IMR-90 (cell line): ENCODE data around the gene MRPS10. TPM values are rescaled to one million over a fixed set of nuclear protein-coding genes. Genes with fewer than 3 reads are reported as not detected.

ENCODE experiments used
- ATAC-seq: fragments of 200-7000 bp; cut with Tn5 transposase; 2 replicates; pipeline ENCODE4 v1.9.1; 2020; ENCODE audit warnings: low read depth, mild to moderate bottlenecking, moderate library complexity
- BruUV-seq: library from RNA; stranded (reverse); fragments of 400-500 nt; replicated peaks from 2 replicates; lab custom pipeline; 2021; lab: Mats Ljungman, UMichigan
- CTCF ChIA-PET: fragments of 300-600 bp; formaldehyde crosslinking; extraction: SDS; loops from one replicate; lab custom pipeline; 2021; ENCODE audit warnings: antibody characterized with exemption; lab: Yijun Ruan, JAX
- POLR2A ChIA-PET: fragments of 300-600 bp; sonication (Branson Sonifier 250); formaldehyde crosslinking; loops from one replicate; lab custom pipeline; 2022; ENCODE audit warnings: antibody characterized with exemption; ENCODE audit not compliant: unreplicated experiment; lab: Charles Lee
- DNase-seq: peaks from one replicate; pipeline ENCODE4 v3.0.0; 2013
- H2AFZ ChIP-seq: replicated peaks from 2 replicates; pipeline ENCODE3; 2013; ENCODE audit warnings: low read length, mild to moderate bottlenecking; ENCODE audit not compliant: poor library complexity
- H2AK5ac ChIP-seq: 2 replicates; pipeline ENCODE4 v1.6.1; 2013; ENCODE audit warnings: low read depth, low read length, inconsistent platforms
- H2AK9ac ChIP-seq: replicated peaks from 2 replicates; pipeline ENCODE3; 2013; ENCODE audit warnings: mild to moderate bottlenecking, low read depth, low read length, moderate library complexity; ENCODE audit not compliant: poor library complexity
- H2BK120ac ChIP-seq: 2 replicates; pipeline ENCODE4 v1.6.1; 2013; ENCODE audit warnings: low read depth, low read length, inconsistent platforms
- H2BK15ac ChIP-seq: 3 replicates; pipeline ENCODE4 v1.6.1; 2013; ENCODE audit warnings: low read depth, low read length, inconsistent platforms
- H2BK20ac ChIP-seq: 2 replicates; pipeline ENCODE4 v1.6.1; 2013; ENCODE audit warnings: low read depth, mild to moderate bottlenecking, inconsistent platforms, low read length, moderate library complexity
- H2BK5ac ChIP-seq: 2 replicates; pipeline ENCODE4 v1.6.1; 2013; ENCODE audit warnings: mild to moderate bottlenecking, low read depth, low read length, inconsistent platforms; ENCODE audit not compliant: poor library complexity, severe bottlenecking
- H3K14ac ChIP-seq: replicated peaks from 2 replicates; pipeline ENCODE4 v1.6.1; 2013; ENCODE audit warnings: low read depth, low read length, inconsistent platforms
- H3K18ac ChIP-seq: 2 replicates; pipeline ENCODE4 v1.6.1; 2013; ENCODE audit warnings: low read depth, low read length, control low read depth
- H3K23ac ChIP-seq: 2 replicates; pipeline ENCODE4 v1.6.1; 2013; ENCODE audit warnings: low read depth, low read length, inconsistent platforms
- H3K27ac ChIP-seq: 2 replicates; pipeline ENCODE4 v1.5.1; 2013; ENCODE audit warnings: mild to moderate bottlenecking, control low read depth, low read length; ENCODE audit not compliant: insufficient read depth
- H3K27me3 ChIP-seq: 2 replicates; pipeline ENCODE4 v1.6.1; 2013; ENCODE audit warnings: low read length; ENCODE audit not compliant: control insufficient read depth, insufficient read depth
- H3K36me3 ChIP-seq: 2 replicates; pipeline ENCODE4 v1.6.1; 2013; ENCODE audit warnings: low read length, mixed read lengths; ENCODE audit not compliant: control insufficient read depth, insufficient read depth
- H3K4ac ChIP-seq: 2 replicates; pipeline ENCODE4 v1.6.1; 2013; ENCODE audit warnings: low read depth, low read length, inconsistent platforms
- H3K4me1 ChIP-seq: 2 replicates; pipeline ENCODE4 v1.6.1; 2013; ENCODE audit warnings: low read length, mixed read lengths; ENCODE audit not compliant: control insufficient read depth, insufficient read depth
- H3K4me2 ChIP-seq: 2 replicates; pipeline ENCODE4 v1.6.1; 2013; ENCODE audit warnings: low read depth, mild to moderate bottlenecking, control low read depth, low read length, moderate library complexity
- H3K4me3 ChIP-seq: 2 replicates; pipeline ENCODE4 v1.5.1; 2013; ENCODE audit warnings: low read depth, mild to moderate bottlenecking, control low read depth, low read length, moderate library complexity; ENCODE audit not compliant: insufficient read depth
- H3K56ac ChIP-seq: 2 replicates; pipeline ENCODE4 v1.6.1; 2013; ENCODE audit warnings: low read length, inconsistent platforms; ENCODE audit not compliant: insufficient read depth; ENCODE audit errors: extremely low read depth
- H3K79me1 ChIP-seq, 2 experiments: 2 replicates each; pipeline ENCODE4 v1.6.1; 2013; ENCODE audit warnings: low read length in 2 of 2, inconsistent platforms in 1 of 2, low read depth in 1 of 2
- H3K9ac ChIP-seq: 2 replicates; pipeline ENCODE4 v1.6.1; 2013; ENCODE audit warnings: low read depth, low read length, control low read depth
- H3K9me1 ChIP-seq: 2 replicates; pipeline ENCODE4 v1.6.1; 2013; ENCODE audit warnings: low read length, inconsistent platforms; ENCODE audit not compliant: insufficient read depth
- H3K9me3 ChIP-seq: 2 replicates; pipeline ENCODE4 v1.6.1; 2013; ENCODE audit warnings: low read length; ENCODE audit not compliant: control insufficient read depth, insufficient read depth
- H4K20me1 ChIP-seq: 2 replicates; pipeline ENCODE4 v1.6.1; 2013; ENCODE audit warnings: low read length, inconsistent platforms; ENCODE audit not compliant: insufficient read depth
- H4K5ac ChIP-seq: 2 replicates; pipeline ENCODE4 v1.6.1; 2013; ENCODE audit warnings: mild to moderate bottlenecking, low read depth, low read length, control low read depth
- H4K8ac ChIP-seq, 2 experiments: 2 replicates each; pipeline ENCODE4 v1.6.1; 2013; ENCODE audit warnings: low read depth in 2 of 2, low read length in 2 of 2, control low read depth in 1 of 2, inconsistent platforms in 1 of 2
- H4K91ac ChIP-seq: 2 replicates; pipeline ENCODE4 v1.6.1; 2013; ENCODE audit warnings: low read depth, low read length, inconsistent platforms; ENCODE audit not compliant: insufficient read depth
- BHLHE40 ChIP-seq: fragments of 150-350 bp; IDR thresholded peaks from 2 replicates; pipeline ENCODE4 v1.6.1; 2016; ENCODE audit warnings: mild to moderate bottlenecking, low read depth, low read length
- CHD1 ChIP-seq: IDR thresholded peaks from 2 replicates; pipeline ENCODE4 v1.6.1; 2012; ENCODE audit warnings: low read depth, low read length, improper control_type of control experiment
- ELK1 ChIP-seq: fragments of 150-350 bp; IDR thresholded peaks from 2 replicates; pipeline ENCODE4 v1.6.1; 2016; ENCODE audit warnings: low read depth, mild to moderate bottlenecking, low read length, moderate library complexity, borderline replicate concordance
- FOS ChIP-seq: fragments of 150-350 bp; IDR thresholded peaks from 2 replicates; pipeline ENCODE4 v1.6.1; 2016; ENCODE audit warnings: low read depth, low read length
- MAFK ChIP-seq: IDR thresholded peaks from 2 replicates; pipeline ENCODE4 v1.6.1; 2012; ENCODE audit warnings: low read depth, low read length, improper control_type of control experiment
- MAZ ChIP-seq: IDR thresholded peaks from 2 replicates; pipeline ENCODE4 v1.6.1; 2012; ENCODE audit warnings: low read depth, mild to moderate bottlenecking, low read length, improper control_type of control experiment, moderate library complexity, borderline replicate concordance
- POLR2A ChIP-seq: IDR thresholded peaks from 2 replicates; pipeline ENCODE4 v1.6.1; 2012; ENCODE audit warnings: mild to moderate bottlenecking, low read depth, low read length
- RAD21 ChIP-seq: IDR thresholded peaks from 2 replicates; pipeline ENCODE4 v1.6.1; 2012; ENCODE audit warnings: low read length, improper control_type of control experiment
- RFX5 ChIP-seq: IDR thresholded peaks from 2 replicates; pipeline ENCODE4 v1.8.0; 2012; ENCODE audit warnings: low read depth, mild to moderate bottlenecking, low read length, moderate library complexity
- SMC3 ChIP-seq: fragments of 150-350 bp; IDR thresholded peaks from 2 replicates; pipeline ENCODE4 v1.6.1; 2016; ENCODE audit warnings: low read depth, mild to moderate bottlenecking, antibody characterized with exemption, low read length, moderate library complexity
- WGBS, 2 experiments: methylation state at CpG; one replicate each; pipeline versions ENCODE4 v1.1.5 to v1.1.7; 2013; ENCODE audit warnings: missing lambda C conversion rate in 2 of 2; ENCODE audit not compliant: insufficient read length in 1 of 2; ENCODE audit errors: extremely low coverage in 2 of 2; 5-methylcytosine and 5-hydroxymethylcytosine counted together
- dilution Hi-C: fragments of 300-500 bp; cut with HindIII; formaldehyde crosslinking; loops from one replicate; pipeline ENCODE4 v1.14.3; 2018; ENCODE audit warnings: low sequenced_read_pairs; ENCODE audit not compliant: unreplicated experiment
- in situ Hi-C: fragments of 300-500 bp; cut with MboI; formaldehyde crosslinking; loops from 3 replicates; pipeline ENCODE4 v1.14.3; 2019; ENCODE audit warnings: low sequenced_read_pairs, inconsistent platforms, mixed read lengths
- intact Hi-C: fragments of 100-400 bp; cut with micrococcal nuclease; formaldehyde crosslinking; loops from 2 replicates; pipeline ENCODE4 v1.10.0; 2022
- polyA plus RNA-seq, 3 experiments: library from polyadenylated mRNA; depleted of rRNA; stranded (reverse); fragments of >200 nt; gene quantifications; 2 replicates each; pipeline ENCODE4 v1.2.3, GENCODE V29; 2012; ENCODE audit warnings: low replicate concordance in 1 of 3
- total RNA-seq: library from RNA; depleted of rRNA; stranded (reverse); fragments of >200 nt; gene quantifications from 2 replicates; pipeline ENCODE4 v1.2.3, GENCODE V29; 2012
- TF ChIP-seq, protein P1 (sequence below): fragments of 150-350 bp; IDR thresholded peaks from 2 replicates; pipeline ENCODE4 v1.6.1; 2017; ENCODE audit warnings: mild to moderate bottlenecking, antibody characterized with exemption, low read length, low read depth

MRPS10 gene
- total and polyA plus RNA-seq, 2 of the 4 experiments (the other 2 are of a cell fraction): 28.5 to 47.0 TPM

DNA sequence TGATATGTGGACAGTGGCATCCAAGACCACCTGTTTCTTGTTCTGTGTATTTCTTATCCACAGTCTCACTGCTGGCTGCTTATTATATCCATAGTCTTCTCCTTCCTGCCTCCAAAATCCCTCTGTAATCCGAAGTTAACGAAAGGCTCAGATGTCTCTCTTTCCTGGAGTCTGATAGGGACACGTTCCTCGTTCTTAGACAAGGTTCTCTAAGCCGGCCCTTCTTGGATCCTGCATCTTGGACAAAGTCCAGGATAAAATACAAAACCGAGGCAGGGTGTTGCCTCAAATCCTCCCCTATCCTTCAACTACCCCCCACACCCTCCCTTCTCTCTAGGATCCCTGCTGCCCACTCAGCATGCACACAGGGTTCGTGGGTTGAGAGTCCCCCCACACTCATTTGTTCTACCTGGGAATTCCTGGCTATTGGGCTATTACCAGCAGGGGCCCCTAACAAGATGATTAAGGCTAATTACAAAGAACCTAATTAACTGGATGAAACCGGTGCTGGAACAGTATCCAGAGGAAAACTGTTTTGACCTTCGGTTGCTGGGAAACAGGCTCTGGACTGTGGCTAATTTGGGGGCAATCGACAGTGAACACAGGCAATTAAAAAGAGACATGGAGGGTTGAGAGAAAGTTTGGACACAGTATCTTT lies 32.7 kb upstream of the MRPS10 start:
- H3K56ac ChIP-seq: no peak overlapping the region
- H4K8ac ChIP-seq: no peak overlapping the region
- H4K91ac ChIP-seq: no peak overlapping the region
- H3K4ac ChIP-seq: no peak overlapping the region
- no peak overlapping the region for H3K4me3 ChIP-seq
- WGBS, 2 experiments: 71% methylated on average over 7 of the region's 10 CpGs; no CpG with 5 or more reads in 1 of the 2 experiments
- no peak overlapping the region for H3K18ac ChIP-seq
- H3K14ac ChIP-seq: no peak overlapping the region
- ChIA-PET POLR2A (no interaction called here), CTCF (no interaction called here)
- no peak overlapping the region for H3K4me2 ChIP-seq
- H3K9me1 ChIP-seq: peaks cover 17% of the 10 kb centered on the region
- H2BK15ac ChIP-seq: no peak overlapping the region
- no peak for TF ChIP-seq SMC3
- no peak for TF ChIP-seq ELK1
- TF ChIP-seq, protein P1, sequence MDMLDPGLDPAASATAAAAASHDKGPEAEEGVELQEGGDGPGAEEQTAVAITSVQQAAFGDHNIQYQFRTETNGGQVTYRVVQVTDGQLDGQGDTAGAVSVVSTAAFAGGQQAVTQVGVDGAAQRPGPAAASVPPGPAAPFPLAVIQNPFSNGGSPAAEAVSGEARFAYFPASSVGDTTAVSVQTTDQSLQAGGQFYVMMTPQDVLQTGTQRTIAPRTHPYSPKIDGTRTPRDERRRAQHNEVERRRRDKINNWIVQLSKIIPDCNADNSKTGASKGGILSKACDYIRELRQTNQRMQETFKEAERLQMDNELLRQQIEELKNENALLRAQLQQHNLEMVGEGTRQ: no peak
- no peak for TF ChIP-seq RAD21
- no peak for TF ChIP-seq MAZ
- no peak for TF ChIP-seq RFX5
- no peak for TF ChIP-seq FOS
- no peak for TF ChIP-seq POLR2A
- TF ChIP-seq BHLHE40: no peak
- TF ChIP-seq MAFK: no peak
- TF ChIP-seq CHD1: no peak
- H3K27ac ChIP-seq: no peak overlapping the region
- in situ Hi-C loops: no loop called here
- H2AK9ac ChIP-seq: no peak overlapping the region
- no peak overlapping the region for H3K23ac ChIP-seq
- H3K79me1 ChIP-seq: peaks cover 0 to 19% of the 10 kb centered on the region in 2 experiments; a peak in 1 of 4 replicates
- no peak overlapping the region for H2AFZ ChIP-seq
- H2BK5ac ChIP-seq: no peak overlapping the region
- no peak overlapping the region for H3K9ac ChIP-seq
- BruUV-seq: no TSS peak
- no peak for DNase-seq
- H3K9me3 ChIP-seq: no peaks in the 10 kb centered on the region
- H3K27me3 ChIP-seq: no peaks in the 10 kb centered on the region
- dilution Hi-C loops: no loop called here
- ATAC-seq: no peak
- H3K36me3 ChIP-seq: peaks cover 56% of the 10 kb centered on the region
- H2AK5ac ChIP-seq: no peak overlapping the region
- no peak overlapping the region for H2BK120ac ChIP-seq
- H2BK20ac ChIP-seq: no peak overlapping the region
- H4K5ac ChIP-seq: no peak overlapping the region
- intact Hi-C loops: no loop called here
- H4K20me1 ChIP-seq: no peaks in the 10 kb centered on the region
- H3K4me1 ChIP-seq: peaks cover 10% of the 10 kb centered on the region
